IPS-15b (cell line): ENCODE measurements around the gene C17orf67.

Experiments
- H3K27me3 ChIP-seq: one replicate; pipeline ENCODE4 v1.6.1; 2013; ENCODE audit warnings: low read length; ENCODE audit not compliant: control insufficient read depth, insufficient read depth
- H3K36me3 ChIP-seq: one replicate; pipeline ENCODE4 v1.6.1; 2013; ENCODE audit warnings: low read length; ENCODE audit not compliant: control insufficient read depth, insufficient read depth
- H3K4me1 ChIP-seq: one replicate; pipeline ENCODE4 v1.6.1; 2013; ENCODE audit warnings: mild to moderate bottlenecking, low read length; ENCODE audit not compliant: control insufficient read depth, insufficient read depth
- H3K4me3 ChIP-seq: one replicate; pipeline ENCODE4 v1.5.1; 2013; ENCODE audit warnings: low read depth, low read length
- H3K9ac ChIP-seq: one replicate; pipeline ENCODE4 v1.6.1; 2013; ENCODE audit warnings: low read depth, mild to moderate bottlenecking, low read length
- H3K9me3 ChIP-seq: one replicate; pipeline ENCODE4 v1.6.1; 2013; ENCODE audit warnings: mild to moderate bottlenecking, low read length; ENCODE audit not compliant: control insufficient read depth, insufficient read depth

C17orf67 gene

DNA sequence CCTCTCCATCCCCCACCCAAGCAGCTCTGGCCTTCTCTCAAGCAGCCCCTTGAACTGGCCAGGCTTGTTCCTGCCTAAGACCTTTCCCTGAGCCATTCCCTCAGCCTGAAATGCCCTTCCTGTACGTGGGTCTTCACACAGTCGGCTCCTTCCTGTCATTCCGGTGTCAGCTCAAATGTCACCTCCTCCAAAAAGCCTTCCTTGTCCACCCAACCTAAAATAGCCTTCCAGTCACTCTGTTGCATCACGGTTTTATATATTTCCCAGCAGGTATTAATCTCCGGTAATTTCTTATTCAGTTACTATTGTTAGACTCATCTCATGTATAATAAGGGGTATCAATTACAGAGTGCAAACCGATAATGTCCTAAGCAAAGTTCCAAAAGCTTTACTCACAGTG is 51.8 kb downstream of the C17orf67 start:
- H3K4me1 ChIP-seq = peaks cover 2% of the 10 kb centered on the region

DNA sequence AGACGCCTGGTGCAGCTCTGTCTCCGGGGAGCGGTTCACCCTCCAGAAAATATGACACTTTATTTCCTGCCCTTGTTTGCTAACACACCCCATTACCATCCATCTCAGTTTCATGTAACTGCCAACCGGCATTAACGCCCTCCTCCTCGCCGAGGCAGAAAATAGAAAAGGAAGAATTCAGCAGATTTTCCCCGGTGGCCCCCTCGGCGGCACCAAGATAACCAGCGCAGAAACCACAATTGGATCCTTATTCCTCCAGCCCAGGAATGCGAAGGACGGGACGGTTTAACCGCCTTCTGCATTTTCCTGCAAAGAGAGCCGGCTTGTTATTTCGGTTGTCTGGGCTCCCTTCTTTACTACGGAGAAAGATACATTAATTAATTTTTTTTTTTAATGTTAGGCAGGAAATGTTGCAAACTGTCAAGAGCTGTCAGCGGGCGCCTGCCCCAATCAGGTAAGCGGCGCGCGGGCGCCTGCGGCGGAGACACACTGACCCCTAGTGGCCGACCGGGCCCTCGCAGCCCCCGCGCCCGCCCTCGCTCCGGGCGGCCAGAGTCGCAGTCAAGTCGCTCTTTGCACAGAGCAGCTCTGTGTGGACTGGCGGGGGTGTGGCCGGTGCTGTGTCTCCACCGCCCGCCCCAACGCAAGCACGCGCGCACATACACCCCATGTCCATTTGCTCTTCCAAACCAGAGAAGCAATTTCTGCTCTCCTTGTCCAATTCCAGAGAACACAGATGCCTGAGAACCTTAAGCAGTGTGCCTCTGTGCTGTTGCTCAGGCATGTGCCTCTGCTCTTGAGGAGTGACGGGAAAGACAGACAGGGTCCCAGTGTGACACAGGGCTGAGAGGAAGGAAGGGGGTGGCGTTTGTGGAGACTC is 53.6 kb downstream of the C17orf67 start:
- no peak overlapping the region for H3K9ac ChIP-seq
- no peaks in the 10 kb centered on the region for H3K36me3 ChIP-seq
- no peaks in the 10 kb centered on the region for H3K4me1 ChIP-seq
- H3K27me3 ChIP-seq = peaks cover 39% of the 10 kb centered on the region
- H3K9me3 ChIP-seq = no peaks in the 10 kb centered on the region
- H3K4me3 ChIP-seq = peak overlapping the region; percentile 28

More for the DNA sequence above, 51.8 kb downstream of the C17orf67 start:
- no peak overlapping the region for H3K9ac ChIP-seq
- no peaks in the 10 kb centered on the region for H3K9me3 ChIP-seq
- no peaks in the 10 kb centered on the region for H3K36me3 ChIP-seq
- H3K4me3 ChIP-seq = no peak overlapping the region
- H3K27me3 ChIP-seq = peaks cover 39% of the 10 kb centered on the region

DNA sequence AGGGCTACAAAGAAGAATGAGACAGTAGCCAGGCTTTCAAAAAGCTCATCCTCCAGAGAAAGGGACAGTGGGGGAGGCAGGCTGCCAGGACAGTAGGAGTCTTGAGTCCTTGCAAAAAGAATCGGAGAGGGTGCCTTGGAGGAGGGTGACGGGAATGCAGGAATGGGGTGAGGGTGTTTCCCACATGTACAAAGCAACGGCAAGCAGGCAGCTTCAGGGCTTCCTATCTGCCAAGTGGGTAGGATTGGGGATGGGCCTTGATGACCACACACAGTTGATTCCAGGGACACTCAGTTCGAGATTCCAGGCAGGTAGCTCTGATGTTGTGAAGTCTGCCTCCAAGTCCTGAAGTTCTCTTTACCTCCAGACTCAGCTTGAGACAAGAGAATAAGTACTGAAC is 54.4 kb downstream of the C17orf67 start:
- Histone ChIP-seq H3K9ac (no peak overlapping the region), H3K4me1 (no peaks in the 10 kb centered on the region), H3K27me3 (peaks cover 39% of the 10 kb centered on the region), H3K36me3 (no peaks in the 10 kb centered on the region), H3K9me3 (no peaks in the 10 kb centered on the region), H3K4me3 (no peak overlapping the region)

DNA sequence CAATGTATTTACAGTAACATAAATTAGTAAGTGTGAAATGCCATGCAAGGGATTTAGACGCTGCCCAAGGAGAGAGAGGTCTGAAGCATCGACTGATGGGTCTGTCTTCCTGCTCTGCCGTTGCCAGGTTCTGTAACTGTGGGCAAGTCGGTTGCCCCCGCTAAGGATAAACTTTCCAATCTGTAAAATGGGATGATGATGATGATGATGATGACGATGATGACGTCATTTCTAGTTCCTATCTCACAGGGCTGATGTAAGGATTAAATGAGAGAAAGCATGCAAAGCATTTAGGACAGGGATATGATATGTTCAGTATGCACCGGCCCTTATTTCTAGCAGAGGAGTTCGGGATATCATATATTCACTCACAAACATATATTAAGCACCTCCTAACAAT is 54.8 kb downstream of the C17orf67 start:
- Histone ChIP-seq H3K9ac (no peak overlapping the region), H3K4me3 (no peak overlapping the region), H3K27me3 (peaks cover 39% of the 10 kb centered on the region), H3K36me3 (no peaks in the 10 kb centered on the region), H3K4me1 (no peaks in the 10 kb centered on the region), H3K9me3 (no peaks in the 10 kb centered on the region)

DNA sequence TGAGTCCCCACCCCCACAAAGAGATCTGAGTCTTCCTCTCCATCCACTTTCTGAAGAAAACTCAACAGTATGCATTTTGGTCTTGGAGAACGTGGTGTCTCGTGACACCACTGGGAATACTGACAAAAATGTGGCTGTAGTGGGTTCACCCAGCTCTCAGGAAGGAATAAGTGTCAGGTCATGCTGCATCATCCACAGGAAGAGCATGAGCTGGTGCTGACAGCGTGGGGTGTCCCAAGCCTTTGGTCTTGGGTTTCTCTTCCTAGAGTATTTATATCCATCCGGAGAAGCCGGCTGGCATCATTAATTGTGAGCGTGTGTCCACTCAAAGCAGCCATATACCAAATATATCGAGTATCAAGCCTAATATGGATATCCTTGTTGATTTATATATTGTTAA is 55.9 kb downstream of the C17orf67 start:
- H3K4me1 ChIP-seq = no peaks in the 10 kb centered on the region
- no peak overlapping the region for H3K4me3 ChIP-seq
- H3K9me3 ChIP-seq = no peaks in the 10 kb centered on the region
- H3K9ac ChIP-seq = no peak overlapping the region
- H3K27me3 ChIP-seq = peaks cover 39% of the 10 kb centered on the region
- H3K36me3 ChIP-seq = no peaks in the 10 kb centered on the region

GRCh38 chr17:56774650-56775049 is 59.1 kb downstream of the C17orf67 start:
- Histone ChIP-seq H3K9me3 (no peaks in the 10 kb centered on the region), H3K4me1 (no peaks in the 10 kb centered on the region), H3K27me3 (peaks cover 21% of the 10 kb centered on the region), H3K36me3 (no peaks in the 10 kb centered on the region), H3K9ac (no peak overlapping the region), H3K4me3 (no peak overlapping the region)

- Histone ChIP-seq H3K4me1 (no peaks in the 10 kb centered on the region), H3K4me3 (no peak overlapping the region), H3K9me3 (no peaks in the 10 kb centered on the region), H3K36me3 (no peaks in the 10 kb centered on the region), H3K27me3 (peaks cover 5% of the 10 kb centered on the region), H3K9ac (no peak overlapping the region)
Measured at GRCh38 chr17:56773124-56773523, 60.6 kb downstream of the C17orf67 start.

GRCh38 chr17:56772442-56772841 is 61.3 kb downstream of the C17orf67 start:
- H3K27me3 ChIP-seq = no peaks in the 10 kb centered on the region
- H3K36me3 ChIP-seq = no peaks in the 10 kb centered on the region
- H3K4me3 ChIP-seq = no peak overlapping the region
- H3K4me1 ChIP-seq = no peaks in the 10 kb centered on the region
- no peak overlapping the region for H3K9ac ChIP-seq
- no peaks in the 10 kb centered on the region for H3K9me3 ChIP-seq

- Histone ChIP-seq H3K36me3 (no peaks in the 10 kb centered on the region), H3K4me3 (no peak overlapping the region), H3K4me1 (no peaks in the 10 kb centered on the region), H3K9me3 (no peaks in the 10 kb centered on the region), H3K9ac (no peak overlapping the region), H3K27me3 (no peaks in the 10 kb centered on the region)
Measured at GRCh38 chr17:56771975-56772374, 61.7 kb downstream of the C17orf67 start.

DNA sequence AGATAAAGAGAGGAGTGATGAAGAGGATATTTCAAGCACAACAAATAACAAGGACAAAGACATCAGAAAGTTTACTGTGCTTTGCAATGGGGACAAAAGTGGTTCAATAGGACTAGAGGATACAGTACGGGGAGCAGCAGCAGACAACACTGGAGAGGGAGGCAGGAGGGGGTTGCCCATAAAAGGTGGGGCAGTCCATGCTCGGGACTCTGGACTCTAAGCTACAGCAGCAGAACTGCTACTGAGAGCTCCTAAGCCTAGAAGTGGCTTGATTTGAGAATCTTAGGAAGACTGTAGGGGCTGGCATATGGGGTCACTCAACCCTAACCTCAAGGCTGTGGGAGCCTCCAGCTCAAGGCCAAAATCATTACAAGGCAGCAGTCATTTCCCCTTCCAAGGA is 62.2 kb downstream of the C17orf67 start:
- Histone ChIP-seq H3K9ac (no peak overlapping the region), H3K9me3 (no peaks in the 10 kb centered on the region), H3K36me3 (no peaks in the 10 kb centered on the region), H3K4me3 (no peak overlapping the region), H3K27me3 (no peaks in the 10 kb centered on the region), H3K4me1 (no peaks in the 10 kb centered on the region)

DNA sequence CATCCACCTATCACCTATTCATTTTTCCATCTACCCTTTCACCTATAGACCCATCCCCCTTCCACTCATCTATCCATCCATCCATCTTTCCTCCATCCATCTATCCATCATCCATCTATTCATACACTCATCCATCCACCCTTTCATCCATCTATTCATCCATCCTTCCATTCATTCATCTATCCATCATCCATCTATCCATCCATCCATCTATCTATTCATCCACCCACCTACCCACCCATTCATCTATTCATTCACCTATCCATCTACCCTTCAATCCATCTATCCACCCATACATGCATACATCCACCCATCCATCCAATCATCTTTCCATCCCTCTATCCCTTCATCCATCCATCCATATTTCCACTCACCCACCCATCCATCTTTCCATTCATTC is 63.3 kb downstream of the C17orf67 start:
- H3K4me3 ChIP-seq = no peak overlapping the region
- no peaks in the 10 kb centered on the region for H3K27me3 ChIP-seq
- no peaks in the 10 kb centered on the region for H3K4me1 ChIP-seq

GRCh38 chr17:56765449-56765848 is 68.3 kb downstream of the C17orf67 start:
- Histone ChIP-seq H3K27me3 (no peaks in the 10 kb centered on the region), H3K9me3 (no peaks in the 10 kb centered on the region), H3K4me3 (no peak overlapping the region), H3K36me3 (no peaks in the 10 kb centered on the region), H3K9ac (no peak overlapping the region), H3K4me1 (no peaks in the 10 kb centered on the region)

More for the DNA sequence above, 63.3 kb downstream of the C17orf67 start:
- no peaks in the 10 kb centered on the region for H3K36me3 ChIP-seq
- no peak overlapping the region for H3K9ac ChIP-seq
- H3K9me3 ChIP-seq = no peaks in the 10 kb centered on the region
